ENCODE data around the gene PLS1.
"Not testable (repeated sequence)": the region's sequence is repeated elsewhere in the genome, so short reads cannot be mapped to it uniquely, and the experiment has no call there.

PLS1 gene

DNA sequence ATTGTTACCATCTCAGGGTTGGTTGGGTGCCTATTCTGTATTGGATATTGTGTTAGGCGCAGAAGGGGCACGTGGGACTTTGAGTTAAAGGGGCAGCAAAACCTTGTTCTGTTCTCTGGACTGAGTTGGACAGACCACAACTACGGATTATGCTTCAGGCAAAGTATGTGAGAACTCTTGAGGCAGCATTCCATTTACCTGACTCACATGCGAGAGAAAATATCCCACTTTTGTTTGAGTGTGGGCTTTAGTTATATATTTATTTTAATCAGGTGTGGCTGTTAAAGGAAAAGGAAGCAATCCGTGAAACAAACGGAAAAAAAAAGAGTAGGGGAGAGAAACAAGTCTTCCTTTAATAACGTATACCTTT, 627 bp upstream of the PLS1 start:
- no peak for DNase-seq (ENCODE audit: low read depth)

- no peak for DNase-seq (ENCODE audit: low read depth)
Observed at GRCh38 chr3:142596726-142597088, 514 bp downstream of the PLS1 start.

DNA sequence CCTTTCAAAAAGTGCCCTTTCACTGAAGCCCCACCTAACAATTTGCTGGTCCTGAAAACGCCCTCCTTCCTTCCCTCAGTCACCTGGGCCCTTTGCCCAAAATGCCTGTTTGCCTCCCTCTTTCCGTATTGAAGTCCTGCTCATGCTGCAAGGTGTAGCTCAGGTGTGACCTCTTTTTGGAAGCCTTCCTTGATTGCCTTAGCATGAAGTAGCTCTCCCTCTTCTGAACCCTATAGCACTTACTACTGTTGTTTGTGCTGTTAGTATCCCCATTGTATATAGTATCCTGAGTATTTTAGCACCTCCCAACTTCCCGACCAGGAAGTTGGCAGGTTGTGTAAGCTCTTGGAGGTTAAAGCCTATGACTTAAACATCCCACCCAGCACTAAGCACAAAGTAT, 1.7 kb downstream of the PLS1 start:
- no peak for DNase-seq (ENCODE audit: low read depth)

DNA sequence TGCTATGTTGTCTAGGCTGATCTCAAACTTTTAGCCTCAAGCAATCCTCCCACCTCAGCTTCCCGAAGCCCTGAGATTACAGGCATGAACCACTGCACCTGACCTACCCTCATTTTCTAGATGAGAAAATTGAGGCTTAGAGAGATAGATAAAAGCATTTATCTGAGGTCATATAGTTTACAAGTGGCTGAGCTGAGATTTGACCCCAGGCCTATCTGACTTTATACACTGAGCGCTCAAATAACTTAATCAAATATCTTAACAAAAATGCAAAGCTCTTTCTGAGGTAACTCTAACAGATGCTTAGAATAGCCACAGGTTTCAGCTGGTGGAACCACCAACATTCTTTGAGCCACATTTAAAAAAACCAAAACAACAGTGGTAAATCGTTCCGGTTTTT, 5.5 kb downstream of the PLS1 start:
- DNase-seq (ENCODE audit: low read depth), result no peak

DNA sequence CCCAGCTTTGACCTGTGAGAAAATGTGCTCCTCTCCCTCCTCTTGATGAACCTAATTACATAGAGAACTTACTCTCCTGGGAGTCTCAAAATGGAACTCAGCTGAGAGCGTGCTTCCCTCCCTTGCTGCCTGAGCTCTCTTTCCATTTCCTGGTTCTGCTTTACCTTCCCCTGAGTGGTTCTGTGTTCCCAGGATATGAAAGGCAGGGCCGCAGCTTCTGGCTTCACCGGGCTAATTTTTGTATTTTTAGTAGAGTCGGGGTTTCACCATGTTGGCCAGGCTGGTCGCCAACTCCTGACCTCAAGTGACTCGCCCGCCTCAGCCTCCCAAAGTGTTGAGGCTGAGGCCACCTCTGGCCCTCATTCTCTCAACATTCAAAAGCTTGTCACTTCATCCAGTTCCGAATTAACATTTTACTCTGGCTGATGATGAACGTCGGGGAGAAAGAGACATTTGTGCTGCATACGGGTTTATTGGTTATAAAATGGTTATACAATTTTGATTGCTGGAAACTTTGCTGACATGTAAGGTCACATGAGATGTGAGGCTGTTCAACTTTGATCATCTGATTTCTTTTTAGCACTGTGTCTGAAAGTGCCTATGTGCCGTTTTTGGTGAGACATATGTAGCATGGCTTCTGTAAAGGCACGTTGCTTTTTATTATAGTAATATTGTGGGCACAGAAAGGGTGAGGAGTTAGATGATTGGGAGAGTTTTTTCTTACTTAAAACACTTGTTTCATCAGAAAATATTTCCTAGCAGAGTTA, 6.6 kb downstream of the PLS1 start:
- no peak for DNase-seq (ENCODE audit: low read depth)

GRCh38 chr3:142603386-142603705, 7.2 kb downstream of the PLS1 start:
- not testable (repeated sequence) for DNase-seq (ENCODE audit: low read depth)

DNA sequence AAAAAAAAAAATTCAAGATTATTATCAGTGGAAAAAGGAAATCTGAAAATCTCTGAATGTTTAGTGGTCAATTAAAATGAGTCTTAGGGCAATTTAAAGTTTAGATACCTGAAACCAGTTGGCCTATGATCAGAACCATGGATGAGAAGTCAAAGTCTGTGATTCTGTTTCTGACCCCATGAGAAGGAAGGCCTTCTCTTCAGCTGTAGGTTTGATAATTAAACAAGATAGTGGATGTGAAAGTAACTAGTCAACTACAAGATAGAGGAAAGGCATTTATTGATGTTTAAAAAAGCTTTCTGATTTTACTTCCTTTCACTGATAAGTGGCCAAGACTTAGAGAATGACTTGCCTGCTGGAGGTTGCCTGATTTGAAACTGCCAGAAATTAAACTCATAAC, 8.7 kb downstream of the PLS1 start:
- DNase-seq (ENCODE audit: low read depth), result no peak

- no peak for DNase-seq (ENCODE audit: low read depth)
Observed at GRCh38 chr3:142608631-142609030, 12.4 kb downstream of the PLS1 start.

- DNase-seq (ENCODE audit: low read depth), result no peak
Observed at GRCh38 chr3:142609136-142609535, 12.9 kb downstream of the PLS1 start.

DNA sequence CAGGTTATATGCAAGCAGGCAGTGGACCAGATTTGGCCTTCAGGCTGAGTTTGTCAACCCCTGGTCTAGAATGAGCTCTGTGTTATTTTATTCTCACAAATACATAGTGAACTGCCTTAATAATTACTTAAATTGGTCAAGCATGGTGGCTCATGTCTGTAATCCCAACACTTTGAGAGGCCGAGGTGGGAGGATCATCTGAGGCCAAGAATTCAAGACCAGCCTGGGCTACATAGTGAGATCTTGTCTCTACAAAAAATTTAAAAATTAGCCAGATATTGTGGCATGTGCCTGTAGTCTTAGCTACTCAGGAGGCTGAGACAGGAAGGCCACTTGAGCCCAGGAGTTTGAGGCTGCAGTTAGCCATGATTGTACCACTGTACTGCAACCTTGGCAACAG, 15.0 kb downstream of the PLS1 start:
- DNase-seq (ENCODE audit: low read depth), result no peak

- DNase-seq (ENCODE audit: low read depth), result no peak
Observed at GRCh38 chr3:142613491-142613890, 17.3 kb downstream of the PLS1 start.

DNA sequence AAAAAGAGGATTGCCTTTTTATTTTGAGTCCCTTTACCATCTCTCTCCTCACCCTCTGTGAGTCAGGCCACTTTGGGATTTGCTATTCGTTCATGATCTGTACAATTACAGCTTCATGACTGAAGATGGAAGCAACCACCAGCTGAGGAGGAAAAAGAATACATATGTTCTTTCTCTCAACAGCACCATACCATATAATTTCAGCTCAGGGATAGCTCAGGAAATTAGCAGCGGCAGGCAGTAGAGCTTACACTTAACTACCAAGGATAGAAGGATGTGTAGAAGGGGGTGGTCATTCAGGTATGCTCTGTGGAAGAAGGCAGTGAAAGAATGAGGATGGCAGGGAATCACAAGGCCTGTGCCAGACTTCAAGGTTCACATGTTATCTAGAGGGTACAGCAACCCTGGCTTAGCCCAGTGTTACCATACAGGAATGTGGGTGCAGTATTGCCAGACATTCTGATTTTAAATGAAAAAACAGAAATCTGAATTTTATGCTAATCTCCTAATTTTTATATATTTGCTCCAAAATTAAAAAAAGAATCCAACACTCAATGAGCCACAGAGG, 17.9 kb downstream of the PLS1 start:
- no peak for DNase-seq (ENCODE audit: low read depth)

GRCh38 chr3:142615171-142615570, 19.0 kb downstream of the PLS1 start:
- DNase-seq (ENCODE audit: low read depth), result no peak

DNA sequence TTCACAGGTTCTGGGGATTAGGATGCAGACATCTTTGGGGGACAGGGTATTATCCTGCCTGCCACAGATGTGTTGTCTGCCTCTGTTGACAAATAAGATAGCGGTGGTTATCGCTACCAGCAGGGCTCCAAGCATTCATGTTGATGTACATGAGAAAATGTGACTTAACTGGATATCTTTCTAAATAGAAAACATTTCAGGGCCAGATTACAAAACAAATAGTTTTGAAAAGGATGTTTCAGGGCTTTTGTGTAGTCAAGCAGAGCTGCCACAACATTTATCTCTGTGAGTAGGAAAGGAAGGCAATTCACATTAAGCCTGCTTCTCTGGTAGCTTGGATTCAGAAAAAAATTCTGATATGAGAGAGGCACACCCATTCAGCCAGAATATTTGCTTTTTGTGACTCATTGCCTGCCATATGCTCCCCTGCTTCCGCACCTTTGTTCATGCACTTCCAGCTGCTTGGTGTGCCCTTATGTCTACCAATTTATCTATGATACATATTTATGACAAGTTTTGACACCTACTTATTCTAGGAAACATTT, 22.8 kb downstream of the PLS1 start:
- no peak for DNase-seq (ENCODE audit: low read depth)

DNA sequence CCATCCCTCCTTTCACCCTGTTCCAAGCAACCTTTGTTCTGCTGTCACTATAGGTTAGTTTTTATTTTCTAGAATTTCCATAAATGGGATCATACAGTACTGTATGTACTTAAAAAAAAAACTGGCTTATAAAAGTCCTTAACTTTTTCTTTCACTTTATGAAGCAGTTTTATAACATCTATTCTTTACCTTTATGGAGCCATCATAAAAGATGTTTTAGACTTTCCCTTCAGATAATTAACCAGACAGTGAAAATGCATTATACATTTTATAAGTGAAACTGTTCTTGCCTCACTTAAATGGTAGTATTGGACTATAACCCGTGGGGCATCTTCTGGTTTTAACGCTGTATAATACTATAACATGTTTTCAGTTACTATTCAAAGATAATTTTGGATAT, 26.2 kb downstream of the PLS1 start:
- no peak for DNase-seq (ENCODE audit: low read depth)

DNA sequence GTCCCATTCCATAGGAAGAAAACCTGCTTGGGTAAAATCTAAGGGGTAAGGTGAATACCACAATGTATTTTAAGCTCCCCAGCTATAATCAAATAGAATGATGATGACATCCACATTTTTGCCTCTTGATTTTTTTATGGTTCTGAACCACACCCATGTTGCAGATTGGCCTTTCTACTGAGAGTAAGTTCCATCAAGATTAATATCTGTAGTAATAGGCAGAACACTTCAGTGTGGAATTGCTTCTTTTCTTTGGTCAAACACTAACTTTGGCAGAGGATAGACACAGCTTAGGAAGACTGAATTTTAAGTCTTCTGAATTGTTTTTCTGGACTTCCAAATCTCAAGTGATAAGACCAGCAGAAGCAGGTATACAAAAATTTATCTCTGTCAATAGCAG, 27.0 kb downstream of the PLS1 start:
- DNase-seq (ENCODE audit: low read depth), result no peak

DNA sequence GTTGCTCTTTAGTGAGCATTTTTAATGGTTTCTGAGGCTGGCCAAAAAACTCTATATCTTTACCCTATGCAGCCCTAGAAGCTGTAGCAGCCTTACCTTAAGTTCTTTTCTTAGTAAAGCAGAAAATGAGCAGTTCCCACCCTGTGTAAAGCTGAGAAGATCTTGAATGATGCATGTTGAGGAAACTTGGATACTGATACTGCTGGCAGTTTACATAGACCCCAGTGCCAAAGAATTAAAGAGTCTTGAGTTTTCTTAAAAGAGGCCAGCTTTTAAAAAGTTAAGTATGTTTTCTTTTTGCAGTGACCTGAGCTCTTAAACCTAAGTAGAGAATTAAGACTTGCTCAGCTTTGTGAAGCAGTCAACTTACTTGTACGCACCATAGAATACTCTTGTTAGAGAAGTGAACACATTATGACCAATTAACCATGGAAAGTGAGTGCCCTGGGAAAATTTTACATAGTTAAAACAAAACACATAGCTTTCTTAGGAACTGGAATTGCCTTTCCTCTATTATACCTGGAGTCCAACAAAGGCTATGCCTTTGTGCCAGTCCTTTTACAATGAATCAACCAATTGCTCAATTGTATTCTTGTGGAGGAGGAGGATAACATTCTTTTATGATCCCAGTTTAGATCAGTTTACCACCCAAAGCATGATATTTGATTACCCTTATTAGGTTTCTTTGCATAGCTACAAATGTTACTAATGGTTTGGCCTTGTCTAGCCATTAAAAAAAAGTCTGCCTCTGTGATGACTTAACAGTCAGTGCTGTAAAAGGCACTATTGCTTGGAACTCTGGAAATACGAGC, 28.4 kb downstream of the PLS1 start:
- DNase-seq (ENCODE audit: low read depth), result no peak

- DNase-seq (ENCODE audit: low read depth), result no peak
Observed at GRCh38 chr3:142625153-142625440, 28.9 kb downstream of the PLS1 start.

GRCh38 chr3:142626971-142627370, 30.8 kb downstream of the PLS1 start:
- DNase-seq (ENCODE audit: low read depth), result no peak

DNA sequence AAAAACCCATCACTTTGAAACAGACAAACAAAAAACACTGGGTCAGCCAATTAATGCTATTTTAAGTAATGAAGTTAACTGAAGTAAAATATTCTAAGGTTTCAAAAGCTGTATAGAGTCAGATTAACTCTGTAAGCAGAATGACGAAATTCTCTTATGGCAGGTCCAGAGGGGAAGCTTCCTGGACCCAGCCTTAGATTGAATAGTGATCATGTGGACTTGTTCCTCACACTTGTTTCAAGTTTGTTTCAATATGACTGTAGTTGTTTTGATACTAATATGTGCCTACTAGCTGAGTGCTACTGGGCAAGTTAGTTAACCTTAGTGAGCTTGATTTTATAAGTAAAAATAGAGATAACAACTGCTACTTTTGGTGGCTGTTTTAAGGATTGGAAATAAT, 32.6 kb downstream of the PLS1 start:
- DNase-seq (ENCODE audit: low read depth), result no peak

GRCh38 chr3:142633073-142633472, 36.9 kb downstream of the PLS1 start:
- DNase-seq (ENCODE audit: low read depth), result no peak

DNA sequence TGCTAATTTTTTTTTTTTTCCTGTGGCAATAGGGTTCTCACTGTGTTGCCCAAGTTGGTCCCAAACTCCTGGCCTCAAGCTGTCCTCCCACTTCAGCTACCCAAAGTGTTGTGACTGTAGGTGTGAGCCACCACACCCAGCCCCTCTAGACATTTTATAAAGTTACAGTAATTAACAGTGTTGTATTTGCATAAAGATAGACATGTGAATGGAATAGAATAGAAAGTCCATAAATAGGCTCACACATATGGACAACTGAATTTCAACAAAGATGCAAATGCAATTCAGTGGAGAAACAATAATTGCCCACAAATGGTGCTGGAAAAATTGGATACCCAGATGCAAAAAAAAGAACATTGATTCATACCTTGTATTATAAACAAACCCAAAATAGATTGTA, 39.9 kb downstream of the PLS1 start:
- DNase-seq (ENCODE audit: low read depth), result no peak

- DNase-seq (ENCODE audit: low read depth), result no peak
Observed at GRCh38 chr3:142636664-142637063, 40.5 kb downstream of the PLS1 start.

DNA sequence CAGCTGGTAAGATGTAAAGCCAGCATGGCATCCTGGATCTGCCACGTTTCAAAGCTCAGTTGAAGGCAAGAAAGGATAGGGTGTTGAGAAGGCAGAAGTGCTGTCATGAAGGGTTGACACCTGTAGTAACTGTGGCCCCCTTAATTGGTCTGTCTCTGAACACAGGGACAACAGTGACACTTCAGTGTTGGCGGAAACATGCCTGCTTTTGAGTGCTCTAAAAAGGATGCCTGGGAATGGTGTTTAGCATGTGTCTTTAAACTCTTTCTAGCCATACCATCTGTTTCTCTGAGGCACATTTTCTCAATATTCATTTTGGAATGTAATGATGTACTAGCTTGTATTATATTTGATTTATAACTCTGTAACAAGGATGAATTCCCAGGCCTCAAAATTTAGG, 42.1 kb downstream of the PLS1 start:
- DNase-seq (ENCODE audit: low read depth), result no peak
